OCI-LY3 (cell line): ENCODE measurements around the gene PIGL.

ENCODE experiments used
- EZH2phosphoT487 ChIP-seq: fragments of 200-600 bp; shearing (Covaris generic); IDR thresholded peaks from 2 replicates; pipeline ENCODE4 v1.6.1; 2018; ENCODE audit warnings: antibody characterized with exemption, mixed run types, low read depth
- TF ChIP-seq, protein P1 (sequence below): fragments of 200-600, 300-600 bp; sonication (generic); IDR thresholded peaks from 2 replicates; pipeline ENCODE4 v1.5.1; 2014; ENCODE audit warnings: antibody characterized with exemption, low read length, low read depth

GRCh38 chr17:16304830-16305229, 87.8 kb downstream of the PIGL start:
- TF ChIP-seq, protein P1, sequence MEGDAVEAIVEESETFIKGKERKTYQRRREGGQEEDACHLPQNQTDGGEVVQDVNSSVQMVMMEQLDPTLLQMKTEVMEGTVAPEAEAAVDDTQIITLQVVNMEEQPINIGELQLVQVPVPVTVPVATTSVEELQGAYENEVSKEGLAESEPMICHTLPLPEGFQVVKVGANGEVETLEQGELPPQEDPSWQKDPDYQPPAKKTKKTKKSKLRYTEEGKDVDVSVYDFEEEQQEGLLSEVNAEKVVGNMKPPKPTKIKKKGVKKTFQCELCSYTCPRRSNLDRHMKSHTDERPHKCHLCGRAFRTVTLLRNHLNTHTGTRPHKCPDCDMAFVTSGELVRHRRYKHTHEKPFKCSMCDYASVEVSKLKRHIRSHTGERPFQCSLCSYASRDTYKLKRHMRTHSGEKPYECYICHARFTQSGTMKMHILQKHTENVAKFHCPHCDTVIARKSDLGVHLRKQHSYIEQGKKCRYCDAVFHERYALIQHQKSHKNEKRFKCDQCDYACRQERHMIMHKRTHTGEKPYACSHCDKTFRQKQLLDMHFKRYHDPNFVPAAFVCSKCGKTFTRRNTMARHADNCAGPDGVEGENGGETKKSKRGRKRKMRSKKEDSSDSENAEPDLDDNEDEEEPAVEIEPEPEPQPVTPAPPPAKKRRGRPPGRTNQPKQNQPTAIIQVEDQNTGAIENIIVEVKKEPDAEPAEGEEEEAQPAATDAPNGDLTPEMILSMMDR: peak; percentile 43
- TF ChIP-seq EZH2phosphoT487: no peak
